Activated B cell treated with CpG ODN at 0.5 μM for 24 hours (primary cell): Measurements from ENCODE around the gene MYCBP2. TPM values are rescaled to one million over a fixed set of nuclear protein-coding genes. Genes with fewer than 3 reads are reported as not detected.

Source experiments
- ATAC-seq: fragments of 200-7000 bp; cut with Tn5 transposase; one replicate; pipeline ENCODE4 v1.10.0; 2021; ENCODE audit warnings: low read depth, mild to moderate bottlenecking, moderate library complexity
- CTCF ChIA-PET: fragments of 350-600 bp; sonication (Branson Sonifier 250); formaldehyde crosslinking; loops from one replicate; lab custom pipeline; 2021; ENCODE audit warnings: antibody characterized with exemption; lab: Charles Lee
- POLR2A ChIA-PET: fragments of 350-600 bp; sonication (Branson Sonifier 250); formaldehyde crosslinking; loops from one replicate; lab custom pipeline; 2021; ENCODE audit warnings: antibody characterized with exemption; lab: Charles Lee
- DNase-seq: peaks from one replicate; pipeline ENCODE4 v3.0.0; 2022
- H3K27ac Mint-ChIP-seq: one replicate; pipeline ENCODE4 v1.8.0; 2020; ENCODE audit warnings: mixed read lengths
- H3K27me3 Mint-ChIP-seq: one replicate; pipeline ENCODE4 v1.8.0; 2021; ENCODE audit warnings: mixed read lengths
- H3K36me3 Mint-ChIP-seq: one replicate; pipeline ENCODE4 v1.8.0; 2021; ENCODE audit warnings: low read depth, mixed read lengths
- H3K4me1 Mint-ChIP-seq: one replicate; pipeline ENCODE4 v1.8.0; 2021; ENCODE audit warnings: mixed read lengths
- H3K4me3 Mint-ChIP-seq: one replicate; pipeline ENCODE4 v1.8.0; 2020; ENCODE audit warnings: mild to moderate bottlenecking, mixed read lengths
- H3K9me3 Mint-ChIP-seq: one replicate; pipeline ENCODE4 v1.8.0; 2020; ENCODE audit warnings: mixed read lengths
- intact Hi-C: fragments of 100-400 bp; cut with micrococcal nuclease; formaldehyde crosslinking; loops from one replicate; pipeline ENCODE4 v1.15.1; 2024
- total RNA-seq: library from RNA; stranded (reverse); gene quantifications from 2 replicates; pipeline ENCODE4 v1.2.3, GENCODE V29; 2022
- TF ChIP-seq, protein P1 (sequence below): fragments of 200-600 bp; IDR thresholded peaks from one replicate; pipeline ENCODE4 v1.8.0; 2022; ENCODE audit warnings: antibody characterized with exemption, mild to moderate bottlenecking

The MYCBP2 gene
- total RNA-seq, 1 donor from 2014 or later, result 314 TPM

GRCh38 chr13:77239312-77239711, 87.6 kb downstream of the MYCBP2 start:
- peaks cover 3% of the 10 kb centered on the region for H3K4me1 Mint-ChIP-seq
- H3K4me3 Mint-ChIP-seq, result no peak overlapping the region
- ATAC-seq, result no peak
- intact Hi-C loops, result no loop called here
- no peaks in the 10 kb centered on the region for H3K9me3 Mint-ChIP-seq
- ChIA-PET POLR2A (no interaction called here), CTCF (no interaction called here)
- H3K27me3 Mint-ChIP-seq, result no peaks in the 10 kb centered on the region
- peaks cover 49% of the 10 kb centered on the region for H3K36me3 Mint-ChIP-seq
- no peak overlapping the region for H3K27ac Mint-ChIP-seq
- no peak for DNase-seq
- TF ChIP-seq, protein P1, sequence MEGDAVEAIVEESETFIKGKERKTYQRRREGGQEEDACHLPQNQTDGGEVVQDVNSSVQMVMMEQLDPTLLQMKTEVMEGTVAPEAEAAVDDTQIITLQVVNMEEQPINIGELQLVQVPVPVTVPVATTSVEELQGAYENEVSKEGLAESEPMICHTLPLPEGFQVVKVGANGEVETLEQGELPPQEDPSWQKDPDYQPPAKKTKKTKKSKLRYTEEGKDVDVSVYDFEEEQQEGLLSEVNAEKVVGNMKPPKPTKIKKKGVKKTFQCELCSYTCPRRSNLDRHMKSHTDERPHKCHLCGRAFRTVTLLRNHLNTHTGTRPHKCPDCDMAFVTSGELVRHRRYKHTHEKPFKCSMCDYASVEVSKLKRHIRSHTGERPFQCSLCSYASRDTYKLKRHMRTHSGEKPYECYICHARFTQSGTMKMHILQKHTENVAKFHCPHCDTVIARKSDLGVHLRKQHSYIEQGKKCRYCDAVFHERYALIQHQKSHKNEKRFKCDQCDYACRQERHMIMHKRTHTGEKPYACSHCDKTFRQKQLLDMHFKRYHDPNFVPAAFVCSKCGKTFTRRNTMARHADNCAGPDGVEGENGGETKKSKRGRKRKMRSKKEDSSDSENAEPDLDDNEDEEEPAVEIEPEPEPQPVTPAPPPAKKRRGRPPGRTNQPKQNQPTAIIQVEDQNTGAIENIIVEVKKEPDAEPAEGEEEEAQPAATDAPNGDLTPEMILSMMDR, result no peak

GRCh38 chr13:77235456-77236022, 91.4 kb downstream of the MYCBP2 start:
- no peak overlapping the region for H3K27ac Mint-ChIP-seq
- no peaks in the 10 kb centered on the region for H3K27me3 Mint-ChIP-seq
- ChIA-PET POLR2A (no interaction called here), CTCF (interaction anchor here (1.3 kb wide), 1 partner anchor 257 kb away, joined by 3 read pairs; no protein-coding TSS in a partner anchor)
- no peak overlapping the region for H3K4me3 Mint-ChIP-seq
- H3K9me3 Mint-ChIP-seq, result no peaks in the 10 kb centered on the region
- ATAC-seq (no peak), DNase-seq (no peak)
- intact Hi-C loops, result no loop called here
- H3K36me3 Mint-ChIP-seq, result peaks cover 37% of the 10 kb centered on the region
- TF ChIP-seq, protein P1, result no peak
- peaks cover 3% of the 10 kb centered on the region for H3K4me1 Mint-ChIP-seq

GRCh38 chr13:77233159-77233558, 93.7 kb downstream of the MYCBP2 start:
- ATAC-seq, result no peak
- Mint-ChIP-seq H3K27me3 (no peaks in the 10 kb centered on the region), H3K4me1 (peaks cover 5% of the 10 kb centered on the region), H3K9me3 (no peaks in the 10 kb centered on the region), H3K27ac (no peak overlapping the region), H3K4me3 (no peak overlapping the region), H3K36me3 (peaks cover 36% of the 10 kb centered on the region)
- TF ChIP-seq, protein P1, result no peak
- intact Hi-C loops, result no loop called here
- ChIA-PET POLR2A (no interaction called here), CTCF (no interaction called here)
- no peak for DNase-seq

DNA sequence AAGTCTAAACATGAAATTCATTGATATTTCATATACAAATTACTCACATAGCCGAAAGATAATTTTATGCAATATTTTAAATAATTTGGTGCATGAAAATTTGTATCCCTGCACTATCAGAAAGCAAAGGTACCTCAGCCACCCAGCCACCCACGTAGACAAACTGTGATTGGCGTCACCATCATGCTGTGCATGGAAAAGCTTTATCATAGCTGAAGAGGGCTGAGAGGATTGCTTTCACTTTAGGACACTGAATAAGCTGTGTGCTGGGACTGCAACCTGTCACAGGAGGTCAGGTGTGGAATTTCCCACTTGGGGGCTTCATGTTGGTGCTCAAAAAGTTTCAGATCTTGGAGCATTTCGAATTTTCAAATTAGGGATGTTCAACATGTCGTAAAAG, 96.3 kb downstream of the MYCBP2 start:
- H3K36me3 Mint-ChIP-seq, result peaks cover 38% of the 10 kb centered on the region
- DNase-seq, result no peak
- CTCF ChIA-PET, result no interaction called here
- intact Hi-C loops, result no loop called here
- H3K4me1 Mint-ChIP-seq, result peaks cover 5% of the 10 kb centered on the region
- TF ChIP-seq, protein P1, result no peak
- no peaks in the 10 kb centered on the region for H3K27me3 Mint-ChIP-seq
- H3K9me3 Mint-ChIP-seq, result no peaks in the 10 kb centered on the region
- ATAC-seq, result no peak
- no peak overlapping the region for H3K27ac Mint-ChIP-seq
- no peak overlapping the region for H3K4me3 Mint-ChIP-seq
- POLR2A ChIA-PET, result no interaction called here

GRCh38 chr13:77225946-77226345, 100.9 kb downstream of the MYCBP2 start:
- Mint-ChIP-seq H3K4me3 (no peak overlapping the region), H3K4me1 (peaks cover 4% of the 10 kb centered on the region), H3K27ac (no peak overlapping the region), H3K9me3 (no peaks in the 10 kb centered on the region), H3K27me3 (no peaks in the 10 kb centered on the region), H3K36me3 (peaks cover 61% of the 10 kb centered on the region)
- CTCF ChIA-PET, result no interaction called here
- POLR2A ChIA-PET, result no interaction called here
- TF ChIP-seq, protein P1, result no peak
- ATAC-seq (no peak), DNase-seq (no peak)
- intact Hi-C loops, result no loop called here
